SK-N-SH (cell line): ENCODE measurements around the gene C6orf136.

Experiments used
- CTCF ChIP-seq: fragments of 200-600 bp; sonication (generic); IDR thresholded peaks from 2 replicates; pipeline ENCODE4 v1.6.1; 2017; ENCODE audit warnings: antibody characterized with exemption, mild to moderate bottlenecking, moderate library complexity
- EP300 ChIP-seq, 2 experiments: IDR thresholded peaks; 2 replicates each; pipeline versions ENCODE4 v1.4.0 to v1.6.1; 2012; ENCODE audit warnings: borderline replicate concordance in 1 of 2, low read depth in 1 of 2, low read length in 1 of 2
- EZH2phosphoT487 ChIP-seq: fragments of 200-600 bp; sonication (generic); IDR thresholded peaks from 2 replicates; pipeline ENCODE4 v1.6.1; 2017; ENCODE audit warnings: low read depth, mixed run types, mild to moderate bottlenecking, antibody characterized with exemption, moderate library complexity, borderline replicate concordance
- GABPA ChIP-seq: IDR thresholded peaks from 2 replicates; pipeline ENCODE4 v1.4.0; 2012; ENCODE audit warnings: low read depth, mild to moderate bottlenecking
- NRF1 ChIP-seq: IDR thresholded peaks from 2 replicates; pipeline ENCODE4 v1.6.1; 2012; ENCODE audit warnings: low read depth, mild to moderate bottlenecking, low read length
- POLR2AphosphoS5 ChIP-seq: IDR thresholded peaks from 2 replicates; pipeline ENCODE4 v1.6.1; 2012; ENCODE audit warnings: low read depth, low read length
- RFX5 ChIP-seq: IDR thresholded peaks from 2 replicates; pipeline ENCODE4 v1.6.1; 2012; ENCODE audit warnings: mild to moderate bottlenecking, improper control_type of control experiment, low read length
- YY1 ChIP-seq: IDR thresholded peaks from 2 replicates; pipeline ENCODE4 v1.4.0; 2012; ENCODE audit warnings: low read depth, mild to moderate bottlenecking
- TF ChIP-seq, protein P1 (sequence below): IDR thresholded peaks from 2 replicates; pipeline ENCODE4; 2012

- TF ChIP-seq GABPA (no peak), CTCF (no peak), EP300 (IDR thresholded peaks at IDR 0.05; ENCODE audit: borderline replicate concordance in 1 of 2, low read depth in 1 of 2, low read length in 1 of 2) (no peak), NRF1 (no peak), EZH2phosphoT487 (no peak), RFX5 (no peak), POLR2AphosphoS5 (peak; percentile 28; the same call in 1 of the 2 replicates), YY1 (no peak)
- TF ChIP-seq, protein P1, sequence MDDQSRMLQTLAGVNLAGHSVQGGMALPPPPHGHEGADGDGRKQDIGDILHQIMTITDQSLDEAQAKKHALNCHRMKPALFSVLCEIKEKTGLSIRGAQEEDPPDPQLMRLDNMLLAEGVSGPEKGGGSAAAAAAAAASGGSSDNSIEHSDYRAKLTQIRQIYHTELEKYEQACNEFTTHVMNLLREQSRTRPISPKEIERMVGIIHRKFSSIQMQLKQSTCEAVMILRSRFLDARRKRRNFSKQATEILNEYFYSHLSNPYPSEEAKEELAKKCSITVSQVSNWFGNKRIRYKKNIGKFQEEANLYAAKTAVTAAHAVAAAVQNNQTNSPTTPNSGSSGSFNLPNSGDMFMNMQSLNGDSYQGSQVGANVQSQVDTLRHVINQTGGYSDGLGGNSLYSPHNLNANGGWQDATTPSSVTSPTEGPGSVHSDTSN: no peak
Measured at GRCh38 chr6:30601815-30602641, 44.9 kb upstream of the C6orf136 start.
